ENCODE results near the gene MINDY4.

MINDY4 gene

GRCh38 chr7:30849565-30849964 lies 78.3 kb downstream of the MINDY4 start:
- H3K36me3 ChIP-seq (ENCODE audit: control insufficient read depth, low read length), result no peaks in the 10 kb centered on the region
- no peaks in the 10 kb centered on the region for H3K79me2 ChIP-seq (ENCODE audit: control insufficient read depth, low read length)
- no peak overlapping the region for H3K27ac ChIP-seq (ENCODE audit: low read depth, low read length)
- no peak overlapping the region for H3K4me2 ChIP-seq (ENCODE audit: low read length)
- H3K9me2 ChIP-seq (replicated peaks; ENCODE audit: control insufficient read depth, low read length), result no peaks in the 10 kb centered on the region
- no peaks in the 10 kb centered on the region for H3F3A ChIP-seq (ENCODE audit: control insufficient read depth, insufficient read depth)
- H3K9me3 ChIP-seq (ENCODE audit: control insufficient read depth, insufficient read depth, low read length), result no peaks in the 10 kb centered on the region
- no peaks in the 10 kb centered on the region for H3K4me1 ChIP-seq (ENCODE audit: control insufficient read depth, low read length)
- no peaks in the 10 kb centered on the region for H4K20me1 ChIP-seq (ENCODE audit: control insufficient read depth, insufficient read depth, low read depth, low read length)
- no peak overlapping the region for H3K4me3 ChIP-seq (ENCODE audit: low read length)
- no peaks in the 10 kb centered on the region for H3K27me3 ChIP-seq (ENCODE audit: control insufficient read depth, low read length)
- TF ChIP-seq CTCF (IDR thresholded peaks at IDR 0.05; ENCODE audit: low read depth, low read length, poor library complexity, severe bottlenecking) (no peak), EZH2phosphoT487 (IDR thresholded peaks at IDR 0.05; ENCODE audit: borderline replicate concordance, low read length) (no peak)

GRCh38 chr7:30850426-30850825 lies 79.2 kb downstream of the MINDY4 start:
- no peaks in the 10 kb centered on the region for H3K9me3 ChIP-seq (ENCODE audit: control insufficient read depth, insufficient read depth, low read length)
- H3K4me2 ChIP-seq (ENCODE audit: low read length), result no peak overlapping the region
- no peak for TF ChIP-seq CTCF (IDR thresholded peaks at IDR 0.05; ENCODE audit: low read depth, low read length, poor library complexity, severe bottlenecking)
- no peaks in the 10 kb centered on the region for H3K79me2 ChIP-seq (ENCODE audit: control insufficient read depth, low read length)
- no peak overlapping the region for H3K27ac ChIP-seq (ENCODE audit: low read depth, low read length)
- no peaks in the 10 kb centered on the region for H3K27me3 ChIP-seq (ENCODE audit: control insufficient read depth, low read length)
- H3K9me2 ChIP-seq (replicated peaks; ENCODE audit: control insufficient read depth, low read length), result no peaks in the 10 kb centered on the region
- no peaks in the 10 kb centered on the region for H3K36me3 ChIP-seq (ENCODE audit: control insufficient read depth, low read length)
- no peaks in the 10 kb centered on the region for H3F3A ChIP-seq (ENCODE audit: control insufficient read depth, insufficient read depth)
- no peaks in the 10 kb centered on the region for H4K20me1 ChIP-seq (ENCODE audit: control insufficient read depth, insufficient read depth, low read depth, low read length)
- no peaks in the 10 kb centered on the region for H3K4me1 ChIP-seq (ENCODE audit: control insufficient read depth, low read length)
- H3K4me3 ChIP-seq (ENCODE audit: low read length), result no peak overlapping the region

GRCh38 chr7:30851651-30852307 lies 80.6 kb downstream of the MINDY4 start:
- no peaks in the 10 kb centered on the region for H4K20me1 ChIP-seq (ENCODE audit: control insufficient read depth, insufficient read depth, low read depth, low read length)
- H3K36me3 ChIP-seq (ENCODE audit: control insufficient read depth, low read length), result no peaks in the 10 kb centered on the region
- no peaks in the 10 kb centered on the region for H3K9me2 ChIP-seq (replicated peaks; ENCODE audit: control insufficient read depth, low read length)
- no peak overlapping the region for H3K4me2 ChIP-seq (ENCODE audit: low read length)
- no peaks in the 10 kb centered on the region for H3K79me2 ChIP-seq (ENCODE audit: control insufficient read depth, low read length)
- H3K4me3 ChIP-seq (ENCODE audit: low read length), result no peak overlapping the region
- H3K27me3 ChIP-seq (ENCODE audit: control insufficient read depth, low read length), result no peaks in the 10 kb centered on the region
- no peak for TF ChIP-seq CTCF (IDR thresholded peaks at IDR 0.05; ENCODE audit: low read depth, low read length, poor library complexity, severe bottlenecking)
- TF ChIP-seq EZH2phosphoT487 (IDR thresholded peaks at IDR 0.05; ENCODE audit: borderline replicate concordance, low read length), result no peak
- no peaks in the 10 kb centered on the region for H3K9me3 ChIP-seq (ENCODE audit: control insufficient read depth, insufficient read depth, low read length)
- no peak overlapping the region for H3K27ac ChIP-seq (ENCODE audit: low read depth, low read length)
- no peaks in the 10 kb centered on the region for H3K4me1 ChIP-seq (ENCODE audit: control insufficient read depth, low read length)
- no peaks in the 10 kb centered on the region for H3F3A ChIP-seq (ENCODE audit: control insufficient read depth, insufficient read depth)
